HG03175 (cell line): ENCODE measurements around the gene DAPL1.
A peak's percentile ranks its signal among the peaks of the same experiment; 100 is the strongest.

ENCODE experiments used
- ATAC-seq: cut with Tn5 transposase; IDR thresholded peaks from one replicate; pipeline ENCODE4 v1.9.1; 2021; ENCODE audit warnings: mild to moderate bottlenecking, moderate library complexity; ENCODE audit not compliant: unreplicated experiment

DAPL1 gene

GRCh38 chr2:158795195-158795924 is at the start of gene DAPL1:
Gene DAPL1, plus strand, starts transcription at chr2:158795317. Its CDS starts 56 bp downstream, at chr2:158795373.
- no peak for ATAC-seq

- no peak for ATAC-seq
Observed at GRCh38 chr2:158745866-158746382, 49.2 kb upstream of the DAPL1 start.

- no peak for ATAC-seq
Observed at GRCh38 chr2:158746488-158746887, 48.6 kb upstream of the DAPL1 start.

- no peak for ATAC-seq
Observed at GRCh38 chr2:158747281-158747680, 47.8 kb upstream of the DAPL1 start.

- ATAC-seq = no peak
Observed at GRCh38 chr2:158748926-158749590, 46.1 kb upstream of the DAPL1 start.

GRCh38 chr2:158750458-158751125 is 44.5 kb upstream of the DAPL1 start:
- ATAC-seq = no peak

GRCh38 chr2:158753641-158754611 is 41.2 kb upstream of the DAPL1 start:
- ATAC-seq = peak; percentile 89

- ATAC-seq = no peak
Observed at GRCh38 chr2:158755310-158756087, 39.6 kb upstream of the DAPL1 start.

GRCh38 chr2:158756331-158756730 is 38.8 kb upstream of the DAPL1 start:
- no peak for ATAC-seq

- no peak for ATAC-seq
Observed at GRCh38 chr2:158756976-158757375, 38.1 kb upstream of the DAPL1 start.

GRCh38 chr2:158760887-158761286 is 34.2 kb upstream of the DAPL1 start:
- ATAC-seq = no peak

- no peak for ATAC-seq
Observed at GRCh38 chr2:158761621-158762020, 33.5 kb upstream of the DAPL1 start.

- no peak for ATAC-seq
Observed at GRCh38 chr2:158762336-158762735, 32.8 kb upstream of the DAPL1 start.

- no peak for ATAC-seq
Observed at GRCh38 chr2:158766524-158766923, 28.6 kb upstream of the DAPL1 start.

GRCh38 chr2:158772306-158773078 is 22.6 kb upstream of the DAPL1 start:
- ATAC-seq = no peak

- no peak for ATAC-seq
Observed at GRCh38 chr2:158773121-158773520, 22.0 kb upstream of the DAPL1 start.

GRCh38 chr2:158774681-158775080 is 20.4 kb upstream of the DAPL1 start:
- no peak for ATAC-seq

- ATAC-seq = no peak
Observed at GRCh38 chr2:158775273-158776027, 19.7 kb upstream of the DAPL1 start.
